ENCODE results near the gene PAX5. TPM values are rescaled to one million over a fixed set of nuclear protein-coding genes. Genes with fewer than 3 reads are reported as not detected.

Gene PAX5
- total and polyA plus RNA-seq, 2 donors (not counting 1 experiment from before 2014, with no cell fraction given) = 196 to 275 TPM

GRCh38 chr9:36818242-36818938 lies 215.7 kb downstream of the PAX5 start:
- intact Hi-C loops (cut with micrococcal nuclease) = no loop called here
- H3K4me3 ChIP-seq (ENCODE audit: control extremely low read depth in 1 of 5, extremely low read depth in 1 of 5, insufficient read depth in 1 of 5, low read depth in 2 of 5, low read length in 4 of 5) = no peak overlapping the region
- POLR2A ChIA-PET = no interaction called here
- TF ChIP-seq CTCF (IDR thresholded peaks at IDR 0.05) = no peak
- no peak for TF ChIP-seq EZH2 (IDR thresholded peaks at IDR 0.05; ENCODE audit: borderline replicate concordance, insufficient read depth, low read depth, low read length, poor library complexity, severe bottlenecking)
- H2AFZ ChIP-seq (ENCODE audit: insufficient read depth, low read depth, low read length, poor library complexity, severe bottlenecking) = no peak overlapping the region
- Mint-ChIP-seq H3K27ac (no peak overlapping the region), H3K4me3 (peak overlapping the region; percentile 36), H3K9me3 (ENCODE audit: insufficient read depth) (no peaks in the 10 kb centered on the region), H3K27me3 (peaks cover 44% of the 10 kb centered on the region), H3K4me1 (peaks cover 5% of the 10 kb centered on the region)
- H3K27me3 ChIP-seq (replicated peaks in 1 of 4; ENCODE audit: control extremely low read depth in 1 of 4, control insufficient read depth in 3 of 4, insufficient read depth in 4 of 4, low read length in 3 of 4) = peaks cover 0 to 35% (median 9%) of the 10 kb centered on the region in 4 experiments
- peaks cover 0 to 5% of the 10 kb centered on the region in 2 donors for H3K4me1 ChIP-seq (ENCODE audit: control insufficient read depth in 2 of 2, insufficient read depth in 2 of 2, low read length in 2 of 2)
- WGBS (ENCODE audit: insufficient coverage) = 49% methylated on average over 29 of the region's 32 CpGs
- peaks cover 0 to 8% (median 0%) of the 10 kb centered on the region in 3 donors for H3K9me3 ChIP-seq (ENCODE audit: control extremely low read depth in 1 of 3, control insufficient read depth in 2 of 3, insufficient read depth in 1 of 3, low read length in 2 of 3)
- no peak for DNase-seq
- no peaks in the 10 kb centered on the region for H3K36me3 ChIP-seq (replicated peaks in 1 of 2; ENCODE audit: control extremely low read depth in 1 of 2, control insufficient read depth in 1 of 2, extremely low read depth in 1 of 2, insufficient read depth in 2 of 2, low read length in 1 of 2)
- peak overlapping the region; percentile 22 for H3K4me2 ChIP-seq (replicated peaks; ENCODE audit: low read depth, low read length, poor library complexity, severe bottlenecking)
- ATAC-seq (ENCODE audit: low read depth) = no peak
- no peak overlapping the region for H3K9ac ChIP-seq (ENCODE audit: low read length)
- H4K20me1 ChIP-seq (ENCODE audit: control insufficient read depth, insufficient read depth, low read length, poor library complexity, severe bottlenecking) = no peaks in the 10 kb centered on the region
- no peaks in the 10 kb centered on the region for H3K79me2 ChIP-seq (ENCODE audit: control insufficient read depth, insufficient read depth, low read length)
- CTCF ChIA-PET = no interaction called here
- H3K27ac ChIP-seq (ENCODE audit: low read length in 2 of 2) = no peak overlapping the region

- CTCF ChIA-PET = no interaction called here
- Histone ChIP-seq H3K9ac (ENCODE audit: low read length) (no peak overlapping the region), H2AFZ (ENCODE audit: insufficient read depth, low read depth, low read length, poor library complexity, severe bottlenecking) (no peak overlapping the region), H3K27ac (ENCODE audit: low read length in 2 of 2) (no peak overlapping the region), H4K20me1 (ENCODE audit: control insufficient read depth, insufficient read depth, low read length, poor library complexity, severe bottlenecking) (no peaks in the 10 kb centered on the region), H3K4me2 (replicated peaks; ENCODE audit: low read depth, low read length, poor library complexity, severe bottlenecking) (no peak overlapping the region), H3K4me1 (ENCODE audit: control insufficient read depth in 2 of 2, insufficient read depth in 2 of 2, low read length in 2 of 2) (peaks cover 0 to 5% of the 10 kb centered on the region in 2 donors), H3K9me3 (ENCODE audit: control extremely low read depth in 1 of 3, control insufficient read depth in 2 of 3, insufficient read depth in 1 of 3, low read length in 2 of 3) (peaks cover 0 to 10% (median 0%) of the 10 kb centered on the region in 3 donors), H3K4me3 (ENCODE audit: control extremely low read depth in 1 of 5, extremely low read depth in 1 of 5, insufficient read depth in 1 of 5, low read depth in 2 of 5, low read length in 4 of 5) (no peak overlapping the region), H3K79me2 (ENCODE audit: control insufficient read depth, insufficient read depth, low read length) (no peaks in the 10 kb centered on the region), H3K36me3 (replicated peaks in 1 of 2; ENCODE audit: control extremely low read depth in 1 of 2, control insufficient read depth in 1 of 2, extremely low read depth in 1 of 2, insufficient read depth in 2 of 2, low read length in 1 of 2) (no peaks in the 10 kb centered on the region), H3K27me3 (replicated peaks in 1 of 4; ENCODE audit: control extremely low read depth in 1 of 4, control insufficient read depth in 3 of 4, insufficient read depth in 4 of 4, low read length in 3 of 4) (peaks cover 0 to 35% (median 10%) of the 10 kb centered on the region in 4 experiments)
- peaks cover 5% of the 10 kb centered on the region for H3K4me1 Mint-ChIP-seq
- intact Hi-C loops (cut with micrococcal nuclease) = no loop called here
- H3K9me3 Mint-ChIP-seq (ENCODE audit: insufficient read depth) = no peaks in the 10 kb centered on the region
- no peak overlapping the region for H3K4me3 Mint-ChIP-seq
- TF ChIP-seq EZH2 (IDR thresholded peaks at IDR 0.05; ENCODE audit: borderline replicate concordance, insufficient read depth, low read depth, low read length, poor library complexity, severe bottlenecking) (no peak), CTCF (IDR thresholded peaks at IDR 0.05) (no peak)
- ATAC-seq (ENCODE audit: low read depth) (no peak), DNase-seq (no peak)
- no peak overlapping the region for H3K27ac Mint-ChIP-seq
- peaks cover 51% of the 10 kb centered on the region for H3K27me3 Mint-ChIP-seq
- POLR2A ChIA-PET = no interaction called here
- 48% methylated on average over 2 of the region's 4 CpGs for WGBS (ENCODE audit: insufficient coverage)
These were observed 216.8 kb downstream of the PAX5 start for GRCh38 chr9:36817160-36817834.

Measured in B cell (primary cell).